GM12878 (cell line): Measurements from ENCODE around the gene GGTLC2. TPM values are rescaled to one million over a fixed set of nuclear protein-coding genes. Genes with fewer than 3 reads are reported as not detected.
A peak's percentile ranks its signal among the peaks of the same experiment; 100 is the strongest.

Source experiments
- ATAC-seq: fragments of 200-7000 bp; cut with Tn5 transposase; 3 replicates; pipeline ENCODE4 v1.9.1; 2020; ENCODE audit warnings: mild to moderate bottlenecking, moderate library complexity
- BruUV-seq: library from RNA; stranded (reverse); fragments of 400-500 nt; replicated peaks from 2 replicates; lab custom pipeline; 2021; lab: Mats Ljungman, UMichigan
- CTCF ChIA-PET: fragments of 300-600 bp; sonication (Branson Sonifier 250); formaldehyde crosslinking; extraction: SDS; loops from one replicate; lab custom pipeline; 2021; ENCODE audit warnings: inconsistent platforms; lab: Yijun Ruan, JAX
- POLR2A ChIA-PET: fragments of 350-600 bp; formaldehyde crosslinking; extraction: SDS; loops from one replicate; lab custom pipeline; 2021; ENCODE audit warnings: inconsistent platforms; lab: Charles Lee
- RAD21 ChIA-PET: fragments of 300-600 bp; sonication (Branson Sonifier 250); formaldehyde crosslinking; loops from one replicate; lab custom pipeline; 2023; ENCODE audit warnings: antibody characterized with exemption; ENCODE audit not compliant: unreplicated experiment; lab: Charles Lee
- SMC1A ChIA-PET: fragments of 300-600 bp; sonication (Branson Sonifier 250); formaldehyde crosslinking; loops from one replicate; lab custom pipeline; 2023; ENCODE audit not compliant: unreplicated experiment, uncharacterized antibody; lab: Charles Lee
- DNase-seq: peaks from one replicate; pipeline ENCODE4 v3.0.0-alpha.2; 2011; ENCODE audit warnings: low read depth, low spot score
- FAIRE-seq: peaks from 3 replicates; lab custom pipeline; 2011; peaks lifted over from hg19 to GRCh38; lab: Jason Lieb, UNC
- H2AFZ ChIP-seq: 2 replicates; pipeline ENCODE4 v1.6.0; 2011; ENCODE audit warnings: low read depth, low read length, control low read depth; ENCODE audit not compliant: control insufficient read depth
- H3K27ac ChIP-seq: 2 replicates; pipeline ENCODE4 v1.5.1; 2011; ENCODE audit warnings: control low read depth; ENCODE audit not compliant: control insufficient read depth, insufficient read depth
- H3K27me3 ChIP-seq, 2 experiments: replicated peaks in 1 of 2; 2 replicates each; pipeline versions ENCODE4 v1.6.0 to v1.6.1; 2011; ENCODE audit warnings: low read length in 1 of 2; ENCODE audit not compliant: control insufficient read depth in 2 of 2, insufficient read depth in 2 of 2
- H3K36me3 ChIP-seq, 2 experiments: 2 replicates each; pipeline ENCODE4 v1.5.1; 2011; ENCODE audit warnings: low read length in 1 of 2; ENCODE audit not compliant: control insufficient read depth in 2 of 2, insufficient read depth in 2 of 2
- H3K4me1 ChIP-seq: 2 replicates; pipeline ENCODE4 v1.6.1; 2011; ENCODE audit warnings: mild to moderate bottlenecking, low read length, moderate library complexity, mixed read lengths; ENCODE audit not compliant: control insufficient read depth, insufficient read depth
- H3K4me2 ChIP-seq: 2 replicates; pipeline ENCODE4 v1.6.0; 2011; ENCODE audit warnings: control low read depth; ENCODE audit not compliant: control insufficient read depth, insufficient read depth
- H3K4me3 ChIP-seq: fragments of 200-600 bp; sonication (generic); 2 replicates; pipeline ENCODE4 v1.5.1; 2016
- H3K79me2 ChIP-seq: 2 replicates; pipeline ENCODE4 v1.6.0; 2011; ENCODE audit warnings: low read length; ENCODE audit not compliant: control insufficient read depth, insufficient read depth
- H3K9ac ChIP-seq: 2 replicates; pipeline ENCODE4 v1.8.0; 2011; ENCODE audit warnings: low read length, control low read depth, mixed read lengths; ENCODE audit not compliant: control insufficient read depth, insufficient read depth
- H3K9me3 ChIP-seq: replicated peaks from 3 replicates; pipeline ENCODE4 v1.5.1; 2011; ENCODE audit warnings: mild to moderate bottlenecking, low read length; ENCODE audit not compliant: control insufficient read depth, insufficient read depth
- H4K20me1 ChIP-seq: 2 replicates; pipeline ENCODE4 v1.6.0; 2011; ENCODE audit not compliant: control insufficient read depth, insufficient read depth
- CREB1 ChIP-seq: IDR thresholded peaks from 2 replicates; pipeline ENCODE4 v1.6.1; 2012; ENCODE audit warnings: low read depth, mild to moderate bottlenecking, inconsistent platforms
- E2F4 ChIP-seq: IDR thresholded peaks from 2 replicates; pipeline ENCODE4 v1.6.1; 2012; ENCODE audit warnings: low read depth, low read length, improper control_type of control experiment
- IKZF1 ChIP-seq: fragments of 450-650 bp; conservative IDR thresholded peaks from 2 replicates; pipeline ENCODE4 v1.6.1; 2017; ENCODE audit warnings: antibody characterized with exemption, mild to moderate bottlenecking
- MAX ChIP-seq: IDR thresholded peaks from 2 replicates; pipeline ENCODE4 v1.6.1; 2012; ENCODE audit warnings: low read depth, low read length, improper control_type of control experiment
- NFIC ChIP-seq: IDR thresholded peaks from 2 replicates; pipeline ENCODE4 v1.6.1; 2012; ENCODE audit warnings: low read depth, mild to moderate bottlenecking, inconsistent platforms, low read length, moderate library complexity
- PRDM15 ChIP-seq: fragments of 450-650 bp; formaldehyde crosslinking; IDR thresholded peaks from 2 replicates; pipeline ENCODE4 v1.4.0; 2020; ENCODE audit warnings: mild to moderate bottlenecking, moderate library complexity
- RELA ChIP-seq: fragments of 450-650 bp; IDR thresholded peaks from 2 replicates; pipeline ENCODE4 v1.8.0; 2014; ENCODE audit warnings: borderline replicate concordance; ENCODE audit not compliant: partially characterized antibody
- RELB ChIP-seq: fragments of 450-650 bp; IDR thresholded peaks from 2 replicates; pipeline ENCODE4 v1.6.1; 2017; ENCODE audit warnings: low read depth, mild to moderate bottlenecking, moderate library complexity
- SUZ12 ChIP-seq: fragments of 200-600 bp; sonication (generic); IDR thresholded peaks from one replicate; pipeline ENCODE4 v1.6.1; 2018; ENCODE audit warnings: antibody characterized with exemption, mild to moderate bottlenecking; ENCODE audit not compliant: unreplicated experiment
- ZNF687 ChIP-seq: fragments of 450-650 bp; IDR thresholded peaks from 2 replicates; pipeline ENCODE4 v1.6.1; 2017; ENCODE audit warnings: mild to moderate bottlenecking, moderate library complexity
- WGBS: methylation state at CpG from one replicate; pipeline ENCODE4 v1.1.6; 2016; ENCODE audit warnings: low lambda C conversion rate; ENCODE audit not compliant: insufficient replicate concordance, insufficient coverage; ENCODE audit errors: missing lambda C conversion rate; 5-methylcytosine and 5-hydroxymethylcytosine counted together
- in situ Hi-C: fragments of 300-500 bp; cut with MboI; formaldehyde crosslinking; loops from 9 replicates; pipeline ENCODE4 v1.14.3; 2018; ENCODE audit warnings: mixed read lengths
- intact Hi-C: fragments of 100-400 bp; cut with micrococcal nuclease; formaldehyde crosslinking; loops from one replicate; pipeline ENCODE4 v1.14.2; 2022; ENCODE audit not compliant: unreplicated experiment
- polyA plus RNA-seq, 11 experiments: library from polyadenylated mRNA; depleted of rRNA in 4 of 11; unstranded in 6 of 11; stranded (reverse) in 5 of 11; fragments of >200 nt; fragmentation: Nextera tagmentation in 4 of 11; fragmentation: Illumina TruSeq in 1 of 11; extraction: Ambion mirVana in 4 of 11; extraction: Trizol in 1 of 11; gene quantifications; 1 replicate in 1 of 11; 2 replicates in 10 of 11; pipeline versions ENCODE4 v1.2.1 to v1.2.3, GENCODE V29; 2011 to 2016; ENCODE audit warnings: inconsistent platforms in 2 of 11, missing spikeins in 2 of 11, low read depth in 1 of 11
- total RNA-seq, 4 experiments: library from RNA; depleted of rRNA in 3 of 4; stranded (reverse); fragments of >200 nt in 3 of 4; fragmentation: Illumina TruSeq in 1 of 4; extraction: Trizol in 1 of 4; gene quantifications; 2 replicates each; pipeline versions ENCODE4 v1.2.1 to v1.2.3, GENCODE V29; 2013 to 2021

Gene GGTLC2
- total and polyA plus RNA-seq, 10 of the 15 experiments (the other 5 are each of a cell fraction or from before 2014, with no cell fraction given) = not detected

- in situ Hi-C loops = no loop called here
- Histone ChIP-seq H3K79me2 (no peaks in the 10 kb centered on the region), H3K4me3 (no peak overlapping the region), H3K4me1 (peaks cover 24% of the 10 kb centered on the region), H3K9ac (no peak overlapping the region), H3K36me3 (no peaks in the 10 kb centered on the region), H3K4me2 (peak overlapping the region; percentile 48; the same call in 1 of the 2 replicates), H2AFZ (peak overlapping the region; percentile 63), H3K27ac (peak overlapping the region; percentile 55), H3K9me3 (no peaks in the 10 kb centered on the region), H3K27me3 (no peaks in the 10 kb centered on the region), H4K20me1 (no peaks in the 10 kb centered on the region)
- DNase-seq (peak; percentile 61), FAIRE-seq (no peak), ATAC-seq (peak; percentile 90)
- SMC1A ChIA-PET = interaction anchor here (1.0 to 1.2 kb wide), 2 partner anchors 21 to 30 kb away, joined by 3 read pairs; no protein-coding TSS in a partner anchor
- POLR2A ChIA-PET = interaction anchor here (0.8 kb wide), 1 partner anchor 38 kb away, joined by 4 read pairs; no protein-coding TSS in a partner anchor
- intact Hi-C loops = no loop called here
- BruUV-seq = no TSS peak
- 0% methylated on average over 5 of the region's 5 CpGs for WGBS
- RAD21 ChIA-PET = interaction anchor here (0.8 to 1.5 kb wide), 3 partner anchors 11 to 29 kb away, joined by 3 to 5 read pairs (median 4); no protein-coding TSS in a partner anchor
- CTCF ChIA-PET = interaction anchor here (1.1 to 2.2 kb wide), 8 partner anchors 11 to 186 kb away, joined by 3 to 10 read pairs (median 4); no protein-coding TSS in a partner anchor
- TF ChIP-seq CREB1 = 0 out of 2 replicates have a peak, but pooled peaks have one; percentile 32
- TF ChIP-seq E2F4 = no peak
- peak; percentile 91 for TF ChIP-seq RELA
- TF ChIP-seq IKZF1 = peak; percentile 62
- no peak for TF ChIP-seq PRDM15 (CRISPR knock-in tag)
- peak; percentile 33; the same call in 1 of the 2 replicates for TF ChIP-seq NFIC
- TF ChIP-seq MAX = peak; percentile 67; the same call in 1 of the 2 replicates
- TF ChIP-seq ZNF687 = peak; percentile 98
- no peak for TF ChIP-seq SUZ12
- peak; percentile 87 for TF ChIP-seq RELB
Observed at GRCh38 chr22:22616636-22617035, 27.8 kb upstream of the GGTLC2 start.
